ENCODE data around the gene TMOD1.

DNA sequence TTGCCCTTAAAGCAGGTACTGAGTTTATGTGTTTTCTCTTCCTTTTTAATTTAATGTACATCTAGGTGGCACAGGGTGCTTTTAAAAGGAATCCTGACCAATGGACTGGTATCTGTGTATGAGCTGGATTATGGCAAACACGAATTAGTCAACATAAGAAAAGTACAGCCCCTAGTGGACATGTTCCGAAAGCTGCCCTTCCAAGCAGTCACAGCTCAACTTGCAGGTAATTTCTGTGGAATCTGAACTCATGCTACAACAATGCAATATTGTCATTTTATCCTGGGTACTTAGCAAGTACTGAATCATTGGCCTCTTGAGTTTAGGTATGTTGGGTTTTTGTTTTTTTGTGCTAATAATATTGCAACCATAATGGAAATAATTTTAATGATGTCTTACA, 14.4 kb upstream of the TMOD1 start:
- TF ChIP-seq, protein P1, sequence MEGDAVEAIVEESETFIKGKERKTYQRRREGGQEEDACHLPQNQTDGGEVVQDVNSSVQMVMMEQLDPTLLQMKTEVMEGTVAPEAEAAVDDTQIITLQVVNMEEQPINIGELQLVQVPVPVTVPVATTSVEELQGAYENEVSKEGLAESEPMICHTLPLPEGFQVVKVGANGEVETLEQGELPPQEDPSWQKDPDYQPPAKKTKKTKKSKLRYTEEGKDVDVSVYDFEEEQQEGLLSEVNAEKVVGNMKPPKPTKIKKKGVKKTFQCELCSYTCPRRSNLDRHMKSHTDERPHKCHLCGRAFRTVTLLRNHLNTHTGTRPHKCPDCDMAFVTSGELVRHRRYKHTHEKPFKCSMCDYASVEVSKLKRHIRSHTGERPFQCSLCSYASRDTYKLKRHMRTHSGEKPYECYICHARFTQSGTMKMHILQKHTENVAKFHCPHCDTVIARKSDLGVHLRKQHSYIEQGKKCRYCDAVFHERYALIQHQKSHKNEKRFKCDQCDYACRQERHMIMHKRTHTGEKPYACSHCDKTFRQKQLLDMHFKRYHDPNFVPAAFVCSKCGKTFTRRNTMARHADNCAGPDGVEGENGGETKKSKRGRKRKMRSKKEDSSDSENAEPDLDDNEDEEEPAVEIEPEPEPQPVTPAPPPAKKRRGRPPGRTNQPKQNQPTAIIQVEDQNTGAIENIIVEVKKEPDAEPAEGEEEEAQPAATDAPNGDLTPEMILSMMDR (IDR thresholded peaks at IDR 0.05; ENCODE audit: low read depth, low read length, poor library complexity, severe bottlenecking) = no peak
- no peak for TF ChIP-seq EZH2phosphoT487 (IDR thresholded peaks at IDR 0.05; ENCODE audit: borderline replicate concordance, low read length)

Measured in DOHH2 (cell line).